Activated CD8-positive, alpha-beta T cell treated with anti-CD3 and anti-CD28 coated beads, Interleukin-2, amount 10 ng/mL, durations not matched to agents 7 days and 5 days (primary cell): ENCODE measurements around the gene MAPK1IP1L. TPM values are rescaled to one million over a fixed set of nuclear protein-coding genes. Genes with fewer than 3 reads are reported as not detected.

Experiments
- ATAC-seq: fragments of 150-1000 bp; cut with Tn5 transposase; one replicate; pipeline ENCODE4 v1.10.0; 2021; ENCODE audit warnings: moderate library complexity
- CTCF ChIA-PET: fragments of 350-600 bp; sonication (Branson Sonifier 250); formaldehyde crosslinking; loops from one replicate; lab custom pipeline; 2021; ENCODE audit warnings: antibody characterized with exemption; lab: Charles Lee
- POLR2A ChIA-PET: fragments of 350-600 bp; sonication (Branson Sonifier 250); formaldehyde crosslinking; loops from one replicate; lab custom pipeline; 2021; ENCODE audit warnings: antibody characterized with exemption; lab: Charles Lee
- DNase-seq: peaks from one replicate; pipeline ENCODE4 v3.0.0-alpha.2; 2020
- H3K27ac Mint-ChIP-seq: one replicate; pipeline ENCODE4 v1.8.0; 2021; ENCODE audit warnings: mild to moderate bottlenecking, mixed read lengths
- H3K27me3 Mint-ChIP-seq: one replicate; pipeline ENCODE4 v1.8.0; 2021; ENCODE audit warnings: low read depth, mixed read lengths
- H3K36me3 Mint-ChIP-seq: one replicate; pipeline ENCODE4 v1.8.0; 2021; ENCODE audit warnings: low read depth, mixed read lengths
- H3K4me1 Mint-ChIP-seq: one replicate; pipeline ENCODE4 v1.8.0; 2021; ENCODE audit warnings: low read depth, mixed read lengths
- H3K4me3 Mint-ChIP-seq: one replicate; pipeline ENCODE4 v1.8.0; 2021; ENCODE audit warnings: mild to moderate bottlenecking, mixed read lengths
- H3K9me3 Mint-ChIP-seq: one replicate; pipeline ENCODE4 v1.8.0; 2022; ENCODE audit warnings: mixed read lengths; ENCODE audit not compliant: insufficient read depth
- total RNA-seq, 2 experiments: library from RNA; stranded (reverse); gene quantifications; one replicate each; pipeline ENCODE4 v1.2.3, GENCODE V29; 2021

MAPK1IP1L gene
- total RNA-seq, 2 experiments from 2014 or later, result 105 to 106 TPM

GRCh38 chr14:55107766-55108554 is 56.5 kb downstream of the MAPK1IP1L start:
- DNase-seq (no peak), ATAC-seq (peak; percentile 56)
- POLR2A ChIA-PET, result interaction anchor here (0.8 kb wide), 1 partner anchor 53 kb away, joined by 3 read pairs; no protein-coding TSS in a partner anchor
- Mint-ChIP-seq H3K27me3 (no peaks in the 10 kb centered on the region), H3K36me3 (peaks cover 25% of the 10 kb centered on the region), H3K4me3 (no peak overlapping the region), H3K9me3 (peaks cover 20% of the 10 kb centered on the region), H3K4me1 (peaks cover 41% of the 10 kb centered on the region), H3K27ac (peak overlapping the region; percentile 30)
- CTCF ChIA-PET, result interaction anchor here (0.7 to 1.4 kb wide), 2 partner anchors 11 to 57 kb away, joined by 3 to 4 read pairs; partner anchors contain the start of gene MAPK1IP1L

- Mint-ChIP-seq H3K4me3 (no peak overlapping the region), H3K27me3 (peaks cover 5% of the 10 kb centered on the region), H3K27ac (no peak overlapping the region), H3K4me1 (peaks cover 23% of the 10 kb centered on the region), H3K36me3 (peaks cover 10% of the 10 kb centered on the region), H3K9me3 (peaks cover 9% of the 10 kb centered on the region)
- POLR2A ChIA-PET, result interaction anchor here (1.5 kb wide), 1 partner anchor 59 kb away, joined by 3 read pairs; the partner anchor contains the start of gene MAPK1IP1L
- CTCF ChIA-PET, result no interaction called here
- no peak for DNase-seq
- no peak for ATAC-seq
These were observed 58.4 kb downstream of the MAPK1IP1L start for GRCh38 chr14:55109836-55110235.

- CTCF ChIA-PET, result interaction anchor here (0.6 kb wide), 1 partner anchor 8 kb away, joined by 3 read pairs; no protein-coding TSS in a partner anchor
- ATAC-seq, result no peak
These were observed 59.8 kb downstream of the MAPK1IP1L start for GRCh38 chr14:55111122-55111708.

GRCh38 chr14:55114720-55115119 is 63.3 kb downstream of the MAPK1IP1L start:
- Mint-ChIP-seq H3K4me1 (peaks cover 16% of the 10 kb centered on the region), H3K27ac (no peak overlapping the region), H3K36me3 (no peaks in the 10 kb centered on the region), H3K27me3 (peaks cover 10% of the 10 kb centered on the region), H3K9me3 (no peaks in the 10 kb centered on the region), H3K4me3 (no peak overlapping the region)
- DNase-seq, result no peak
- ChIA-PET CTCF (no interaction called here), POLR2A (no interaction called here)
- ATAC-seq, result no peak

More at GRCh38 chr14:55111122-55111708, 59.8 kb downstream of the MAPK1IP1L start:
- POLR2A ChIA-PET, result no interaction called here
- H3K4me1 Mint-ChIP-seq, result peaks cover 18% of the 10 kb centered on the region
- no peak overlapping the region for H3K4me3 Mint-ChIP-seq
- H3K27me3 Mint-ChIP-seq, result peaks cover 5% of the 10 kb centered on the region
- peaks cover 3% of the 10 kb centered on the region for H3K36me3 Mint-ChIP-seq
- no peak overlapping the region for H3K27ac Mint-ChIP-seq
- no peak for DNase-seq
- H3K9me3 Mint-ChIP-seq, result peaks cover 1% of the 10 kb centered on the region

GRCh38 chr14:55115460-55115859 is 64.0 kb downstream of the MAPK1IP1L start:
- ChIA-PET CTCF (interaction anchor here (1.5 kb wide), 1 partner anchor 64 kb away, joined by 3 read pairs; the partner anchor contains the start of gene MAPK1IP1L), POLR2A (no interaction called here)

GRCh38 chr14:55115861-55116245 is 64.4 kb downstream of the MAPK1IP1L start:
- CTCF ChIA-PET, result interaction anchor here (1.5 kb wide), 1 partner anchor 65 kb away, joined by 3 read pairs; the partner anchor contains the start of gene MAPK1IP1L
- ATAC-seq (no peak), DNase-seq (no peak)
- Mint-ChIP-seq H3K4me1 (peaks cover 16% of the 10 kb centered on the region), H3K4me3 (no peak overlapping the region), H3K9me3 (no peaks in the 10 kb centered on the region), H3K27ac (no peak overlapping the region), H3K27me3 (peaks cover 19% of the 10 kb centered on the region), H3K36me3 (no peaks in the 10 kb centered on the region)
- POLR2A ChIA-PET, result no interaction called here

More at GRCh38 chr14:55115460-55115859, 64.0 kb downstream of the MAPK1IP1L start:
- DNase-seq, result no peak
- H3K27ac Mint-ChIP-seq, result no peak overlapping the region
- no peaks in the 10 kb centered on the region for H3K9me3 Mint-ChIP-seq
- H3K27me3 Mint-ChIP-seq, result peaks cover 16% of the 10 kb centered on the region
- no peaks in the 10 kb centered on the region for H3K36me3 Mint-ChIP-seq
- peaks cover 16% of the 10 kb centered on the region for H3K4me1 Mint-ChIP-seq
- no peak for ATAC-seq
- H3K4me3 Mint-ChIP-seq, result no peak overlapping the region

GRCh38 chr14:55116246-55117030 is 65.0 kb downstream of the MAPK1IP1L start:
- H3K27me3 Mint-ChIP-seq, result peaks cover 24% of the 10 kb centered on the region
- H3K27ac Mint-ChIP-seq, result no peak overlapping the region
- no peak overlapping the region for H3K4me3 Mint-ChIP-seq
- ChIA-PET CTCF (interaction anchor here (1.2 to 3.1 kb wide), 3 partner anchors 13 to 65 kb away, joined by 3 to 9 read pairs (median 4); partner anchors contain the start of genes LGALS3 and MAPK1IP1L), POLR2A (no interaction called here)
- DNase-seq (no peak), ATAC-seq (no peak)
- no peaks in the 10 kb centered on the region for H3K36me3 Mint-ChIP-seq
- H3K9me3 Mint-ChIP-seq, result no peaks in the 10 kb centered on the region
- peaks cover 20% of the 10 kb centered on the region for H3K4me1 Mint-ChIP-seq

GRCh38 chr14:55117803-55118441 is 66.5 kb downstream of the MAPK1IP1L start:
- ATAC-seq (peak; percentile 76), DNase-seq (no peak)
- Mint-ChIP-seq H3K27me3 (peaks cover 26% of the 10 kb centered on the region), H3K9me3 (no peaks in the 10 kb centered on the region), H3K4me1 (peaks cover 20% of the 10 kb centered on the region), H3K27ac (no peak overlapping the region), H3K4me3 (no peak overlapping the region), H3K36me3 (no peaks in the 10 kb centered on the region)
- POLR2A ChIA-PET, result no interaction called here
- CTCF ChIA-PET, result interaction anchor here (1.2 to 3.1 kb wide), 3 partner anchors 11 to 28 kb away, joined by 4 to 9 read pairs (median 7); partner anchors contain the start of gene LGALS3

GRCh38 chr14:55118761-55119160 is 67.3 kb downstream of the MAPK1IP1L start:
- H3K36me3 Mint-ChIP-seq, result no peaks in the 10 kb centered on the region
- ATAC-seq (no peak), DNase-seq (no peak)
- CTCF ChIA-PET, result interaction anchor here (1.0 to 3.1 kb wide), 5 partner anchors 13 to 29 kb away, joined by 3 to 9 read pairs (median 6); no protein-coding TSS in a partner anchor
- H3K4me3 Mint-ChIP-seq, result no peak overlapping the region
- H3K9me3 Mint-ChIP-seq, result no peaks in the 10 kb centered on the region
- POLR2A ChIA-PET, result no interaction called here
- H3K27ac Mint-ChIP-seq, result no peak overlapping the region
- H3K27me3 Mint-ChIP-seq, result peaks cover 21% of the 10 kb centered on the region
- peaks cover 20% of the 10 kb centered on the region for H3K4me1 Mint-ChIP-seq
